Stimulated activated CD4-positive, alpha-beta T cell treated with anti-CD3 and anti-CD28 coated beads, Interleukin-4, amount 100 ng/mL, for 24 hours (primary cell): Measurements from ENCODE around the gene DNAJC13.
"Not testable (repeated sequence)": the region's sequence is repeated elsewhere in the genome, so short reads cannot be mapped to it uniquely, and the experiment has no call there.

Experiments used
- DNase-seq: peaks from one replicate; pipeline ENCODE4 v3.0.0-alpha.2; 2020

Gene DNAJC13

GRCh38 chr3:132549890-132550578 is 132.7 kb downstream of the DNAJC13 start:
- peak; percentile 11 for DNase-seq

- no peak for DNase-seq
These were observed 133.4 kb downstream of the DNAJC13 start for GRCh38 chr3:132550579-132551305.

GRCh38 chr3:132553826-132554225 is 136.5 kb downstream of the DNAJC13 start:
- DNase-seq, result no peak

- no peak for DNase-seq
These were observed 137.1 kb downstream of the DNAJC13 start for GRCh38 chr3:132554437-132554836.

GRCh38 chr3:132555306-132556035 is 138.2 kb downstream of the DNAJC13 start:
- DNase-seq, result no peak

- not testable (repeated sequence) for DNase-seq
These were observed 138.7 kb downstream of the DNAJC13 start for GRCh38 chr3:132556036-132556386.

GRCh38 chr3:132556508-132557159 is 139.3 kb downstream of the DNAJC13 start:
- no peak for DNase-seq

GRCh38 chr3:132561003-132561402 is 143.7 kb downstream of the DNAJC13 start:
- DNase-seq, result no peak

- no peak for DNase-seq
These were observed 146.2 kb downstream of the DNAJC13 start for GRCh38 chr3:132563420-132564069.

- no peak for DNase-seq
These were observed 146.8 kb downstream of the DNAJC13 start for GRCh38 chr3:132564070-132564465.

GRCh38 chr3:132568422-132568821 is 151.1 kb downstream of the DNAJC13 start:
- no peak for DNase-seq

- DNase-seq, result no peak
These were observed 151.9 kb downstream of the DNAJC13 start for GRCh38 chr3:132569153-132569552.

- DNase-seq, result no peak
These were observed 152.3 kb downstream of the DNAJC13 start for GRCh38 chr3:132569580-132569979.

GRCh38 chr3:132570016-132570415 is 152.7 kb downstream of the DNAJC13 start:
- no peak for DNase-seq

GRCh38 chr3:132573797-132574211 is 156.5 kb downstream of the DNAJC13 start:
- DNase-seq, result no peak

- no peak for DNase-seq
These were observed 170.1 kb downstream of the DNAJC13 start for GRCh38 chr3:132587401-132587800.
